GM12874 (cell line): Measurements from ENCODE around the gene SSRP1.

Experiments used
- TF ChIP-seq, protein P1 (sequence below): IDR thresholded peaks from 2 replicates; pipeline ENCODE4 v1.5.1; 2011; ENCODE audit warnings: low read depth, mild to moderate bottlenecking, control low read depth, low read length, moderate library complexity; ENCODE audit not compliant: insufficient read depth

SSRP1 gene

GRCh38 chr11:57318178-57318577 lies 17.5 kb downstream of the SSRP1 start:
- TF ChIP-seq, protein P1, sequence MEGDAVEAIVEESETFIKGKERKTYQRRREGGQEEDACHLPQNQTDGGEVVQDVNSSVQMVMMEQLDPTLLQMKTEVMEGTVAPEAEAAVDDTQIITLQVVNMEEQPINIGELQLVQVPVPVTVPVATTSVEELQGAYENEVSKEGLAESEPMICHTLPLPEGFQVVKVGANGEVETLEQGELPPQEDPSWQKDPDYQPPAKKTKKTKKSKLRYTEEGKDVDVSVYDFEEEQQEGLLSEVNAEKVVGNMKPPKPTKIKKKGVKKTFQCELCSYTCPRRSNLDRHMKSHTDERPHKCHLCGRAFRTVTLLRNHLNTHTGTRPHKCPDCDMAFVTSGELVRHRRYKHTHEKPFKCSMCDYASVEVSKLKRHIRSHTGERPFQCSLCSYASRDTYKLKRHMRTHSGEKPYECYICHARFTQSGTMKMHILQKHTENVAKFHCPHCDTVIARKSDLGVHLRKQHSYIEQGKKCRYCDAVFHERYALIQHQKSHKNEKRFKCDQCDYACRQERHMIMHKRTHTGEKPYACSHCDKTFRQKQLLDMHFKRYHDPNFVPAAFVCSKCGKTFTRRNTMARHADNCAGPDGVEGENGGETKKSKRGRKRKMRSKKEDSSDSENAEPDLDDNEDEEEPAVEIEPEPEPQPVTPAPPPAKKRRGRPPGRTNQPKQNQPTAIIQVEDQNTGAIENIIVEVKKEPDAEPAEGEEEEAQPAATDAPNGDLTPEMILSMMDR, result no peak

- TF ChIP-seq, protein P1, result no peak
These were observed 19.7 kb downstream of the SSRP1 start for GRCh38 chr11:57316017-57316416.

GRCh38 chr11:57315491-57315890 lies 20.2 kb downstream of the SSRP1 start:
- TF ChIP-seq, protein P1, result no peak

- TF ChIP-seq, protein P1, result no peak
These were observed 21.3 kb downstream of the SSRP1 start for GRCh38 chr11:57314221-57314973.

- TF ChIP-seq, protein P1, result no peak
These were observed 21.9 kb downstream of the SSRP1 start for GRCh38 chr11:57313788-57314135.

GRCh38 chr11:57313071-57313787 lies 22.5 kb downstream of the SSRP1 start:
- TF ChIP-seq, protein P1, result no peak

GRCh38 chr11:57312511-57313021 lies 23.1 kb downstream of the SSRP1 start:
- TF ChIP-seq, protein P1, result no peak
